Measurements from ENCODE around the gene ANKRD44.

- TF ChIP-seq POLR2AphosphoS5 (IDR thresholded peaks at IDR 0.05) (no peak), POLR2A (IDR thresholded peaks at IDR 0.05) (no peak), CTCF (IDR thresholded peaks at IDR 0.05) (no peak), EP300 (IDR thresholded peaks at IDR 0.05) (no peak)
Observed at GRCh38 chr2:197297266-197297665, 13.3 kb downstream of the ANKRD44 start.

Data from gastroesophageal sphincter (tissue), 3 donors.